HEK293T (cell line): ENCODE measurements around the gene TRIM26.

Experiments
- BHLHE40 ChIP-seq: fragments of 450-650 bp; IDR thresholded peaks from 2 replicates; pipeline ENCODE4 v1.6.1; 2016; ENCODE audit warnings: mild to moderate bottlenecking, moderate library complexity, borderline replicate concordance
- ELF4 ChIP-seq: fragments of 450-650 bp; IDR thresholded peaks from 2 replicates; pipeline ENCODE4 v1.6.1; 2017; ENCODE audit warnings: antibody characterized with exemption
- FOXK2 ChIP-seq: fragments of 450-650 bp; IDR thresholded peaks from 2 replicates; pipeline ENCODE4 v1.6.1; 2016; ENCODE audit warnings: mild to moderate bottlenecking
- HDGF ChIP-seq: fragments of 450-650 bp; IDR thresholded peaks from 2 replicates; pipeline ENCODE4 v1.6.1; 2017; ENCODE audit warnings: antibody characterized with exemption, borderline replicate concordance
- SUZ12 ChIP-seq: fragments of 450-650 bp; IDR thresholded peaks from 2 replicates; pipeline ENCODE4 v1.6.1; 2016; ENCODE audit warnings: mild to moderate bottlenecking

GRCh38 chr6:30260036-30260504 is 46.9 kb upstream of the TRIM26 start:
- TF ChIP-seq ELF4 (no peak), BHLHE40 (no peak), FOXK2 (no peak), SUZ12 (no peak), HDGF (no peak)
